Endothelial cell (in vitro differentiated cells): Measurements from ENCODE around the gene CATSPERD. TPM values are rescaled to one million over a fixed set of nuclear protein-coding genes. Genes with fewer than 3 reads are reported as not detected.

Source experiments
- DNase-seq: peaks from one replicate; pipeline ENCODE4 v3.0.0; 2021; ENCODE audit warnings: low spot score
- H3K27ac Mint-ChIP-seq: one replicate; pipeline ENCODE4 v1.8.0; 2021; ENCODE audit warnings: mixed read lengths, inconsistent platforms; ENCODE audit not compliant: unreplicated experiment
- H3K27me3 Mint-ChIP-seq: one replicate; pipeline ENCODE4 v1.8.0; 2021; ENCODE audit warnings: mild to moderate bottlenecking, moderate library complexity, mixed read lengths, inconsistent platforms; ENCODE audit not compliant: unreplicated experiment
- H3K36me3 Mint-ChIP-seq: one replicate; pipeline ENCODE4 v1.8.0; 2021; ENCODE audit warnings: mild to moderate bottlenecking, low read depth, mixed read lengths, inconsistent platforms; ENCODE audit not compliant: unreplicated experiment
- H3K4me1 Mint-ChIP-seq: one replicate; pipeline ENCODE4 v1.8.0; 2021; ENCODE audit warnings: mild to moderate bottlenecking, mixed read lengths, inconsistent platforms; ENCODE audit not compliant: unreplicated experiment
- H3K4me3 Mint-ChIP-seq: one replicate; pipeline ENCODE4 v1.8.0; 2021; ENCODE audit warnings: mild to moderate bottlenecking, mixed read lengths, inconsistent platforms; ENCODE audit not compliant: unreplicated experiment
- H3K9me3 Mint-ChIP-seq: one replicate; pipeline ENCODE4 v1.8.0; 2021; ENCODE audit warnings: mixed read lengths, inconsistent platforms; ENCODE audit not compliant: unreplicated experiment
- CTCF ChIP-seq: fragments of 200-600 bp; sonication (generic); IDR thresholded peaks from one replicate; pipeline ENCODE4 v1.5.0; 2021; ENCODE audit warnings: antibody characterized with exemption; ENCODE audit not compliant: unreplicated experiment
- total RNA-seq: library from RNA; stranded (reverse); fragmentation: NEBNext Ultra II Directional; extraction: Animal tissue kit (Norgen Biotek cat#: 25700); gene quantifications from one replicate; pipeline ENCODE4 v1.2.1, GENCODE V29; 2021; ENCODE audit not compliant: unreplicated experiment

Gene CATSPERD
- total RNA-seq, 1 donor from 2014 or later = not detected

GRCh38 chr19:5711025-5711424 is 9.4 kb upstream of the CATSPERD start:
- no peak for TF ChIP-seq CTCF
- no peak overlapping the region for H3K27ac Mint-ChIP-seq
- H3K9me3 Mint-ChIP-seq = no peaks in the 10 kb centered on the region
- H3K4me1 Mint-ChIP-seq = no peaks in the 10 kb centered on the region
- peaks cover 15% of the 10 kb centered on the region for H3K36me3 Mint-ChIP-seq
- H3K4me3 Mint-ChIP-seq = no peak overlapping the region
- DNase-seq = no peak
- H3K27me3 Mint-ChIP-seq = no peaks in the 10 kb centered on the region

GRCh38 chr19:5711713-5712161 is 8.7 kb upstream of the CATSPERD start:
- no peaks in the 10 kb centered on the region for H3K27me3 Mint-ChIP-seq
- no peak overlapping the region for H3K4me3 Mint-ChIP-seq
- DNase-seq = no peak
- H3K9me3 Mint-ChIP-seq = no peaks in the 10 kb centered on the region
- H3K36me3 Mint-ChIP-seq = peaks cover 11% of the 10 kb centered on the region
- no peaks in the 10 kb centered on the region for H3K4me1 Mint-ChIP-seq
- TF ChIP-seq CTCF = no peak
- no peak overlapping the region for H3K27ac Mint-ChIP-seq

- Mint-ChIP-seq H3K36me3 (peaks cover 8% of the 10 kb centered on the region), H3K27ac (no peak overlapping the region), H3K4me1 (peaks cover 3% of the 10 kb centered on the region), H3K4me3 (no peak overlapping the region), H3K27me3 (no peaks in the 10 kb centered on the region), H3K9me3 (no peaks in the 10 kb centered on the region)
- TF ChIP-seq CTCF = no peak
- no peak for DNase-seq
Measured at GRCh38 chr19:5713228-5713627, 7.2 kb upstream of the CATSPERD start.

GRCh38 chr19:5714816-5715215 is 5.6 kb upstream of the CATSPERD start:
- peaks cover 13% of the 10 kb centered on the region for H3K36me3 Mint-ChIP-seq
- DNase-seq = no peak
- no peaks in the 10 kb centered on the region for H3K9me3 Mint-ChIP-seq
- H3K4me1 Mint-ChIP-seq = peaks cover 13% of the 10 kb centered on the region
- no peak overlapping the region for H3K4me3 Mint-ChIP-seq
- TF ChIP-seq CTCF = no peak
- H3K27ac Mint-ChIP-seq = no peak overlapping the region
- H3K27me3 Mint-ChIP-seq = peaks cover 8% of the 10 kb centered on the region

GRCh38 chr19:5717215-5717935 is 3.1 kb upstream of the CATSPERD start:
- no peak for TF ChIP-seq CTCF
- Mint-ChIP-seq H3K27me3 (peaks cover 15% of the 10 kb centered on the region), H3K27ac (peak overlapping the region; percentile 57), H3K4me3 (peak overlapping the region; percentile 79), H3K36me3 (peaks cover 10% of the 10 kb centered on the region), H3K9me3 (no peaks in the 10 kb centered on the region), H3K4me1 (peaks cover 13% of the 10 kb centered on the region)
- no peak for DNase-seq
